ENCODE measurements around the gene EXPH5. TPM values are rescaled to one million over a fixed set of nuclear protein-coding genes. Genes with fewer than 3 reads are reported as not detected.
A peak's percentile ranks its signal among the peaks of the same experiment; 100 is the strongest.

The EXPH5 gene
- total RNA-seq, 1 donor from 2014 or later = 7.6 TPM

GRCh38 chr11:108549319-108549885, 44.2 kb downstream of the EXPH5 start:
- no peaks in the 10 kb centered on the region for H3K36me3 ChIP-seq (ENCODE audit: control insufficient read depth, insufficient read depth, low read length)
- H3K27me3 ChIP-seq (ENCODE audit: control insufficient read depth, insufficient read depth, low read length) = no peaks in the 10 kb centered on the region
- TF ChIP-seq CTCF (IDR thresholded peaks at IDR 0.05; ENCODE audit: insufficient read depth, low read length, severe bottlenecking) = no peak
- DNase-seq (ENCODE audit: low read depth) = no peak
- H3K4me3 ChIP-seq (ENCODE audit: low read depth, low read length) = no peak overlapping the region
- FAIRE-seq = no peak

GRCh38 chr11:108545909-108546501, 47.6 kb downstream of the EXPH5 start:
- DNase-seq (ENCODE audit: low read depth) = no peak
- no peak for TF ChIP-seq CTCF (IDR thresholded peaks at IDR 0.05; ENCODE audit: insufficient read depth, low read length, severe bottlenecking)
- no peak for FAIRE-seq

GRCh38 chr11:108543316-108543964, 50.1 kb downstream of the EXPH5 start:
- DNase-seq (ENCODE audit: low read depth) (peak; percentile 22), FAIRE-seq (no peak)
- H3K4me3 ChIP-seq (ENCODE audit: low read depth, low read length) = no peak overlapping the region
- H3K27me3 ChIP-seq (ENCODE audit: control insufficient read depth, insufficient read depth, low read length) = no peaks in the 10 kb centered on the region
- no peaks in the 10 kb centered on the region for H3K36me3 ChIP-seq (ENCODE audit: control insufficient read depth, insufficient read depth, low read length)
- TF ChIP-seq CTCF (IDR thresholded peaks at IDR 0.05; ENCODE audit: insufficient read depth, low read length, severe bottlenecking) = no peak

More at GRCh38 chr11:108545909-108546501, 47.6 kb downstream of the EXPH5 start:
- no peaks in the 10 kb centered on the region for H3K36me3 ChIP-seq (ENCODE audit: control insufficient read depth, insufficient read depth, low read length)
- H3K4me3 ChIP-seq (ENCODE audit: low read depth, low read length) = no peak overlapping the region
- H3K27me3 ChIP-seq (ENCODE audit: control insufficient read depth, insufficient read depth, low read length) = no peaks in the 10 kb centered on the region

- TF ChIP-seq CTCF (IDR thresholded peaks at IDR 0.05; ENCODE audit: insufficient read depth, low read length, severe bottlenecking) = no peak
- H3K27me3 ChIP-seq (ENCODE audit: control insufficient read depth, insufficient read depth, low read length) = no peaks in the 10 kb centered on the region
- H3K36me3 ChIP-seq (ENCODE audit: control insufficient read depth, insufficient read depth, low read length) = no peaks in the 10 kb centered on the region
- no peak for DNase-seq (ENCODE audit: low read depth)
- no peak for FAIRE-seq
- no peak overlapping the region for H3K4me3 ChIP-seq (ENCODE audit: low read depth, low read length)
Measured at GRCh38 chr11:108541531-108541930, 52.0 kb downstream of the EXPH5 start.

GRCh38 chr11:108538502-108538901, 55.1 kb downstream of the EXPH5 start:
- no peak for TF ChIP-seq CTCF (IDR thresholded peaks at IDR 0.05; ENCODE audit: insufficient read depth, low read length, severe bottlenecking)
- no peak for DNase-seq (ENCODE audit: low read depth)

More at GRCh38 chr11:108538502-108538901, 55.1 kb downstream of the EXPH5 start:
- Histone ChIP-seq H3K4me3 (ENCODE audit: low read depth, low read length) (no peak overlapping the region), H3K27me3 (ENCODE audit: control insufficient read depth, insufficient read depth, low read length) (no peaks in the 10 kb centered on the region), H3K36me3 (ENCODE audit: control insufficient read depth, insufficient read depth, low read length) (peaks cover 2% of the 10 kb centered on the region)
- FAIRE-seq = no peak
